HG02981 (cell line): ENCODE data around the gene UNK.
"Not testable (repeated sequence)": the region's sequence is repeated elsewhere in the genome, so short reads cannot be mapped to it uniquely, and the experiment has no call there.

Source experiments
- ATAC-seq: cut with Tn5 transposase; IDR thresholded peaks from one replicate; pipeline ENCODE4 v1.9.1; 2021; ENCODE audit warnings: mild to moderate bottlenecking, moderate library complexity; ENCODE audit not compliant: unreplicated experiment

Gene UNK

DNA sequence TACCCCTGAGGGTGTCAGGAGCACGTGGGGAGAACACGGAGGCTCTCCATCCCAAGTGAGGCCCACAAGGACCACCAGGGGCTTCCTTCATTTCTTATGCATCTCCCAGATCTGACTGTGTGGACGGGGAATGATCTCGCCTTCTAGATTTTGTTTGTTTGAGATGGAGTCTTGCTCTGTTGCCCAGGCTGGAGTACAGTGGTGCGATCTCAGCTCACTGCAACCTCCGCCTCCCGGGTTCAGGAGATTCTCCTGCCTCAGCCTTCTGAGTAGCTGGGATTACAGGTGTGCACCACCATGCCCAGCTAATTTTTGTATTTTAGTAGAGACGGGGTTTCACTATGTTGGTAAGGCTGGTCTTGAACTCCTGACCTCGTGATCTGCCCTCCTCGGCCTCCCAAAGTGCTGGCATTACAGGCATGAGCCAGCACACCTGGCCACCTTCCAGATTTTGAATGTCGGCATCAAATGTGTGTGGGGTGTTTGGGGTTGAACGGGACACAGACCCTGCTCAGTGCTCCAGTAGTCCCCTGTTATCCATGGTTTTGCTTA lies 84.2 kb downstream of the UNK start:
- not testable (repeated sequence) for ATAC-seq

DNA sequence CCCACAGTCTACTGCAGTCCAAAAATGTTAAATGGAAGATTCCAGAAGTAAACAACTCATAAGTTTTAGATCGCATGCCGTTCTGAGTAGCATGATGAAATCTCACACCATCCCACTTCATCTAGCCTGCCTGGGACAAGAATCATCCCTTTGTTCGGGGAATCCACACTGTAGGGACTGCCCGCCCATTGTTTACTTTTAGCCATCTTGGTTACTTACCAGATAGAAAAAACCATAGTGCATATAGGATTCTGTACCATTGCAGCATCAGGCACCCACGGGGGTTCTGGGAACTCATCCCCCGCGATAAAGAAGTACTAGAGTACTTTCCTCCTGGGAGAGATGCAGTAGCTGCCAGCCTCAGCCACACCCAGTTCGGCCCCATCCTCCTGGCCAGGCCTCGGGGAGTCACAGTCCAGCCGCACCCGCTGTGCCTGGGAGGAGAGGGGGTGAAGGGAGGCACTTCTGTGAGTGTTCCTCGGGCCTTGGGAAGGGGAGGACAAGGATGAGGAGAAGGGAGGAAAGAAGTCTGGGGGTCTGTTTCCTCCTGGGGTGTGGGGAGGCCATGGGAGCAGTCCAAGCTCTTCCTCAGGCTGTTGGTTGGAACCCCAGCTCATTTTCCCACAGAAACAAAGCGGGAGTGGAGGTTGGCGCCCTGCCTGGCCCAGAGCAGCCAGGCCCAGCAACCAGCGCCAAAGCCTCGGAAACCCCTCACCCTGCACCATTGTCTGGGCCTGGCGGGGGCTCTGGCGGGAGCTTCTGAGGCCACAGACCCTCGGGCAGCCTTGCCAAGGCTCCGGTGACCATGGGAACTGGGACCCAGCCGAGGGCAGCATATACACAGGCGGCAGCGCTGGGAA lies 84.9 kb downstream of the UNK start:
- ATAC-seq = no peak

DNA sequence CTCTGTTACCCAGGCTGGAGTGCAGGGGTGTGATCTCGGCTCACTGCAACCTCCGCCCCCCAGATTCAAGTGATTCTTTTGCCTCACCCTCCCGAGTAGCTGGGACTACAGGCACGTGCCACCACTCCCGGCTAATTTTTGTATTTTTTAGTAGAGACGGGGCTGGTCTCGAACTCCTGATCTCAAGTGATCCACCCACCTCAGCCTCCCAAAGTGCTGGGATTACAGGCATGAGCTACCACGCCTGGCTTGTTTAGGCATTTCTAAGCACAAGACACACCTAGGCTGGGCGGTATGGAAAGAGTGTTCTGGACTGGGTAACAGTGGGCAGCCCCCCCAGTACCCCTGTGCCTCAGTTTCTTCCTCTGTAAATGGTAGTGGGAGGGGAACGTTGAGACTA lies 85.6 kb downstream of the UNK start:
- ATAC-seq = not testable (repeated sequence)

DNA sequence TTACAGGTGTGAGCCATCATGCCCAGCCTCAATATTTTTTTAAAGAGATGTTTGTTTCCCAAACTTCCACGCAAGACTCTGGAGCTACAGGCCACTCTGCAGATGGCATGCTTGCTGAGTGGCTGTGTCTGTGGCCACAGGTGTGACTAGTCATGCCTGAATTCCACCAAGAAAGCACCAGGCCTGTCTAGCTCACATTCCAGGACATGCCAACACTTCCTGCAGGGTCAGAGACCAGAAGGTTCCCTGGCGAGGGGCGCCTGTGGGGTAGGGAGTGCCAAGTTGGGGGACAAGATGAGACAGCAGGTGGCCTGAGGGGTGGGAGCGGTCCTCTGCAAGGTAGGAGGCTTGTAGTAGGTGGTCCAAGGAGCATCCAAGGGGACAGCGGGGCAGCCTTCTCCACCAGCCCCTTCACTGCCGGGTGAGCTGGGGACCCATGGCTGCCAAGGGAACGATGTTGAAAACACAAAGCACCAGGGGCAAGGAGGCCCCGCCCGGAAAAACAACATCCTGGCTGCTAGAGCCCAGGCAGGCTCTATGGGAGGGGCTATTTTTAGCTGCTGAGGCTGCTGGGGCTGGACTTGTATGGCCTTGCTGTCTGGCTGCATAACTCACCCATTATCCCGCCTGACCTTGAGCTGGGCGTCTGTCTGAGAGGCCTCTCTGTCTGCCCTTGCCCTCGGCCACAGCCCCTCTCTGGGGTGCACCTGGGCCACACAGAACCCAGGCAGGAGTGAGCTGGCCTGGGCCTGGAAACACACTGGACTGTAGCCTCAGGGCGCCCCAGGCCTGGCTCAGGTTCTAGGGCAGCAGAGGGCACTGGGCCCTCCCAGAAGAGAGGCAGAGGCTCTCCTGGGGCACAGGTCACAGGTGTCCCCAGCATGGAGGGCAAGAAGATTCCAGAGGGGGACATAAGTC lies 88.1 kb downstream of the UNK start:
- ATAC-seq = no peak

DNA sequence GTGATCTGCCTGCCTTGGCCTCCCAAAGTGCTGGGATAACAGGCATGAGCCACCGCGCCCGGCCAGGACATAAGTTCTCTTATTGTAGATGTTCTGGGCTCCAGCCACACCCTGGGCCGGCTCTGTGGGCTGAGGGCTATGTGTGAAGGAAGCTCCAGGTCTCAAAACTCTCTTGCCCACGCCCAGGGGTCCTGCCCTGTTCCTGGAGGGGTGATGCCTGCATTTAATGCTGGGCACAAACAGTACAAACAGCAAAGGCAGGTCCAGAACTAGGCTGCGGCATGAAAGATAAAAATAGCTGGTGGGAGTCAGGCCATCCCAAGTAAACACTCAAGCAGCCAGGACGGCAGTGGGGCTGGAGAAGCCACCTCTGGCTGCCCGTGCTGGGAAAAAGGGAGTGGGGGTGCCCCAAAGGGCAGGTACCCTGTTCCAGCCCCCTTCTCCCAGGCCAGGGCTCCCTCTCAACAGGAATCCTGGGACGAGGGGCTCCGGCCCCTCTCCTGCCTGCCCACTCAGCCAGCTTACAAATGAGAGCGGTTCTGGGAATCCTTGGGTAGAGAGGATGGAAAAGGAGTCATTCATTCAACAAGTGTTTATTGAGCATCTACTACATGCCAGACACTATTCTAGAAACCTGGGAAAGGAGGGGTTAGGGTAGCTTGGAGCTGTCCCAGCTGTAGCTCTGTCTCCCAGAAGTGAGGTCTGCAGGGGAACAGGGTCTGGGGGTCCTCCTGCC lies 89.1 kb downstream of the UNK start:
- no peak for ATAC-seq

DNA sequence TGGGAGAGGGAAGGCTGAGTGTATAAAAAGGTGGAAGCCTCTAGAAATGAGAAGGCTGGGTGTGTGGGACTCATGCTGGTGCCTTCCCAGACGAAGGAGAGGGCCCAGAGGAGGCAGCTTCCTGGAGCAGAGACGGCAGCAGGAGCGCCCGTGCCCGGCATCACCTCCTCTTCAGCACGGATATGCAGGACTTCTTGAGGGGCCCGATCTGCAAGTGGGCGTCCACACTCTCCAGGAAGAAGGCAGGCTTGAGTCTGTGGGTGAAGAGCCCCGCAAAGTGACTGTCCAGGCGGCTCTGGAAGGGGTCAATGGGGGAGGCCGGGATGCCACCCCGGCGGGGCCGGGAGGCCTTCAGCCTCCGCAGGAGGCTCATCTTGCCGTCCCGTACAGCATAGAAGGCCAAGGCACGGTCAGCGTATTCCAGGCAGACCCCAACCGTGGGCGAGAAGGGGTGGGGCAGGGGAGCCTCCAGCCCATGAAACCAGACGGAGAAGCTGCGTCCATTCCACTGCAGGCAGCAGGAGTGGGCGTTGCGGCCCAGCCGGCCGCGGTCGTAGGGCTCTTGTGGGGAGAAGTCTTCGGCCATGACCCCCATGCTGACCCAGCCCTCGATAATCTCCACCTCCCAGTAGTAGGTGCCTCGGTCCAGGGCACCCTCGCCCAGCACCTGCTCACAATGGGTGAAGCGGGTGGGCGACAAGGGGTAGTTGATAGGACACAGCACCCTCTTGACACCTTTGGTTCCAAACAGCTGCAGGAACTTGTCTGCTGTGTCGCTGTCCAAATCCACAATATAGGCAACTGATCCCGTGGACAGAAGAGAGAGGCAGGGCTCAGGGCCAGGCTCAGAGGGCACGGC lies 89.9 kb downstream of the UNK start:
- no peak for ATAC-seq
